GM20000 (cell line): ENCODE results near the gene COL6A2.
"Not testable (repeated sequence)": the region's sequence is repeated elsewhere in the genome, so short reads cannot be mapped to it uniquely, and the experiment has no call there.

Experiments
- DNase-seq: peaks from one replicate; pipeline ENCODE4 v3.0.0; 2012; ENCODE audit warnings: low spot score
- TF ChIP-seq, protein P1 (sequence below): IDR thresholded peaks from 2 replicates; pipeline ENCODE4 v1.5.1; 2012; ENCODE audit warnings: mild to moderate bottlenecking, control low read depth; ENCODE audit errors: extremely low read depth, missing control alignments

Gene COL6A2

DNA sequence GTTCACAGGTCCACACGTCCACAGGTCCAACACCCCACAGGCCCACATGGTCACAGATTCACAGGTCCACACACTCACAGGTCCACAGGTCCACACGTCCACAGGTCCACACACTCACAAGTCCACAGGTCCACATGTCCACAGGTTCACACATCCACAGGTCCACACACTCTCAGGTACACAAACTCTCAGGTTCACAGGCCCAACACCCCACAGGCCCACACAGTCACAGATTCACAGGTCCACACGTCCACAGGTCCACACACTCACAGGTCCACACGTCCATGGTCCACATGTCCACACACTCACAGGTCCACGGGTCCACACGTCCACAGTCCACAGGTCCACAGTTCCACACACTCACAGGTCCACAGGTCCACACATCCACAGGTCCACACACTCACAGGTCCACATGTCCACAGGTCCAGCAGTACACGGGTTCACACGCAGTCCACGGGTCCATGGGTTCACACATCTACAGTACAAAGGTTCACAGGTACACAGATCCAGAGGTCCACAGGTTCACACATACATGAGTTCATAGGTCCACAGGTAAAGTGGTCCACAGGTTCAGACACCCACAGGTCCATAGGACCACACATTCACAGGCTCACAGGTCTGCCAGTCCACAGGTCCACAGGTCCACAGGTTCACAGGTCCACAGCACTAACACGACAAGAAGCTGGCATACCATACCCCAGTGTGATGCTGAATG is 39.3 kb upstream of the COL6A2 start:
- no peak for DNase-seq
- TF ChIP-seq, protein P1, sequence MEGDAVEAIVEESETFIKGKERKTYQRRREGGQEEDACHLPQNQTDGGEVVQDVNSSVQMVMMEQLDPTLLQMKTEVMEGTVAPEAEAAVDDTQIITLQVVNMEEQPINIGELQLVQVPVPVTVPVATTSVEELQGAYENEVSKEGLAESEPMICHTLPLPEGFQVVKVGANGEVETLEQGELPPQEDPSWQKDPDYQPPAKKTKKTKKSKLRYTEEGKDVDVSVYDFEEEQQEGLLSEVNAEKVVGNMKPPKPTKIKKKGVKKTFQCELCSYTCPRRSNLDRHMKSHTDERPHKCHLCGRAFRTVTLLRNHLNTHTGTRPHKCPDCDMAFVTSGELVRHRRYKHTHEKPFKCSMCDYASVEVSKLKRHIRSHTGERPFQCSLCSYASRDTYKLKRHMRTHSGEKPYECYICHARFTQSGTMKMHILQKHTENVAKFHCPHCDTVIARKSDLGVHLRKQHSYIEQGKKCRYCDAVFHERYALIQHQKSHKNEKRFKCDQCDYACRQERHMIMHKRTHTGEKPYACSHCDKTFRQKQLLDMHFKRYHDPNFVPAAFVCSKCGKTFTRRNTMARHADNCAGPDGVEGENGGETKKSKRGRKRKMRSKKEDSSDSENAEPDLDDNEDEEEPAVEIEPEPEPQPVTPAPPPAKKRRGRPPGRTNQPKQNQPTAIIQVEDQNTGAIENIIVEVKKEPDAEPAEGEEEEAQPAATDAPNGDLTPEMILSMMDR, result no peak

GRCh38 chr21:46059195-46059594 is 38.7 kb upstream of the COL6A2 start:
- TF ChIP-seq, protein P1, result no peak
- DNase-seq, result no peak

DNA sequence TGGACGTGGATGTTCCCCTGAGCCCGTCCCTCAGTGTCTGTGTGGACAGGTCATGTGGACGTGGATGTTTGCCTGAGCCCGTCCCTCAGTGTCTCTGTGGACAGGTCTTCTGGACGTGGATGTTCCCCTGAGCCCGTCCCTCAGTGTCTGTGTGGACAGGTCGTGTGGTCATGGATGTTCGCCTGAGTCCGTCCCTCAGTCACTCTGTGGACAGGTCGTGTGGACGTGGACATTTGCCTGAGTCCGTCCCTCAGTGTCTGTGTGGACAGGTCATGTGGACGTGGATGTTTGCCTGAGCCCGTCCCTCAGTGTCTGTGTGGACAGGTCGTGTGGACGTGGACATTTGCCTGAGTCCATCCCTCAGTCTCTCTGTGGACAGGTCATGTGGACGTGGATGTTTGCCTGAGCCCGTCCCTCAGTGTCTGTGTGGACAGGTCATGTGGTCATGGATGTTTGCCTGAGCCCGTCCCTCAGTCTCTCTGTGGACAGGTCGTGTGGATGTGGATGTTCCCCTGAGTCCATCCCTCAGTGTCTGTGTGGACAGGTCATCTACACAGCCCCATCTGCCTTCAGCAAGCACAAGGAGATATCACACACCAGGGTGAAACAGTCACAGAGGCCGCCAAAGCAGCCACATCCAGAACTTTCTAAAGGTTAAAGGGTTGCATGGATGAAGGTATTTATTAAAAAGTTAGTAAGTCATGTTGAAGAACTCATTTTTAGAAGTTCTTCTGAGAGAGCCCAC is 38.0 kb upstream of the COL6A2 start:
- DNase-seq, result not testable (repeated sequence)

DNA sequence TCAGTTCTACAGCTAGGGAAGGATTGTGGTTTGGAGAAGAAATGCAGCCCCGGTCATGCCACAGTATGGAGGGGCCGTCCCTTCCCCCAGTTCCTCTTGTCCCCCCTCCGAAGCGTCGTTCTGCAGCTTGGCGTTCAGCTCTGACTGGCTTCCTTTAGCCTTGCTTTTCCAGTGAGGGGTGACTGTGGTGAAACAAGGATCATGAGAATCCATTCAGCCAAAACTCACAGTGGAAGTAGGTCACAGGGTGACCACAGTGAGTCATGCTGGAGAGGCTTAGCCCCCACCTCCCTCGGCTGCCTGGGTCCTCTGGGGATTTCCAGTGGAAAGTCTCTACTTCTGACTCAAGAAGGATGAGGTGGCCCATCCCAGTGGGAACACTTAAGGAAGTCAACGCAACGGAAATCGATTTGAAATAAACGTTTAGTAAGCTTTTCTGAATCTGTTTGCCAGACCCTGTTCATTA is 37.3 kb upstream of the COL6A2 start:
- TF ChIP-seq, protein P1, result no peak
- DNase-seq, result no peak

DNA sequence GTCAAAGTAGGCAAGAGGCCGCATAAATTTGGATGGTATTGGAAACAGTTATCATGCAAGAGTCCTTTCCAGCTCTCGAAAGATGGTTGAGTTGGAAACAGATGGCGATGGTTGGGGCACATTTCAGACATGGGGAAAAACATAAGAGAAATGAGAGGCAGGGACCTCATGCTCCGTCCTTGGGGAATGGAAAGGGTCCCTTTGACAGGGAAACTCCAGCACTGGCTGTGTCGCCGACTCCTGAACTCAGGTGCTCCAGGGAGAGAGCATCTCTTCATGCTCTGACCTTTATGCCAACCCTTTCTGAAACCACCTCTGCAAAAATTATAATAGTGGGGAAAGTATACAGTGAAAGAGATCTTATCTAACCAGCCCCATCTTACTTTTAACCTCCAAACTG is 36.8 kb upstream of the COL6A2 start:
- DNase-seq, result no peak
- TF ChIP-seq, protein P1, result no peak

DNA sequence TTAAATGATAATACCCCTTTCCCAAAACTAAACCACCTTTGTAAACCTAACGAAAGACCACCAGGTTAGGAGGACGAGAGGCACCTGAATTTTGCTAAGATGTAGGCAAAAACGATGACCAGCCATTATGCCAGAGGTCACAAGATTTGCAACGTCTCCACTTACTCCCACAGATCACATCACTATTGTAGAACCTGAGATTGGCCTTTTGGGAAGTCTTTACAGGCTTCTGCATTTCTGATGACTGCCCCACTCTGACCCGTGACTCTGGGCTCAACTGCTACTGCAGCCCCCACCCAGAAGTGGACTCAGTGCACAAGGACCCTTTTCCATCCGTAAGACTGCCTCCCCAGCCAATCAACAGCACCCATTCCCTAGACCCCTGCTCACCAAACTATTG is 36.4 kb upstream of the COL6A2 start:
- DNase-seq, result no peak
- TF ChIP-seq, protein P1, result no peak

- DNase-seq, result no peak
- TF ChIP-seq, protein P1, result no peak
Observed at GRCh38 chr21:46061950-46062349, 36.0 kb upstream of the COL6A2 start.
